OCI-LY3 (cell line): ENCODE results near the gene ARHGAP15.

Experiments
- H2AFZ ChIP-seq: fragments of 200-600, 300-600 bp; shearing (Covaris generic); 2 replicates; pipeline ENCODE4 v1.6.0; 2014; ENCODE audit warnings: antibody characterized with exemption, low read depth, low read length
- H3K27ac ChIP-seq: fragments of 200-600, 300-600 bp; sonication (generic); 2 replicates; pipeline ENCODE4 v1.5.1; 2014; ENCODE audit warnings: mild to moderate bottlenecking, low read length, moderate library complexity, mixed read lengths
- H3K27me3 ChIP-seq: fragments of 200-600, 300-600 bp; sonication (generic); 2 replicates; pipeline ENCODE4 v1.6.1; 2014; ENCODE audit warnings: low read depth, low read length, mixed read lengths
- H3K36me3 ChIP-seq: fragments of 200-600, 300-600 bp; sonication (generic); replicated peaks from 2 replicates; pipeline ENCODE3; 2014; ENCODE audit warnings: low read depth, low read length, mixed read lengths
- H3K4me1 ChIP-seq: fragments of 300-600, 200-600 bp; sonication (generic); 2 replicates; pipeline ENCODE4 v1.6.1; 2014; ENCODE audit warnings: low read length, mixed read lengths
- H3K4me2 ChIP-seq: fragments of 200-600, 300-600 bp; sonication (generic); 2 replicates; pipeline ENCODE4 v1.6.1; 2014; ENCODE audit warnings: low read length, mixed read lengths
- H3K4me3 ChIP-seq: fragments of 300-600, 200-600 bp; sonication (generic); 2 replicates; pipeline ENCODE4 v1.5.1; 2014; ENCODE audit warnings: antibody characterized with exemption, mild to moderate bottlenecking, low read length, moderate library complexity
- H3K79me2 ChIP-seq: fragments of 300-600, 200-600 bp; shearing (Covaris generic); 2 replicates; pipeline ENCODE4 v1.6.1; 2014; ENCODE audit warnings: mild to moderate bottlenecking, low read length, mixed read lengths
- H3K9ac ChIP-seq: fragments of 300-600, 200-600 bp; shearing (Covaris generic); 2 replicates; pipeline ENCODE4 v1.6.0; 2014; ENCODE audit warnings: mild to moderate bottlenecking, low read length, moderate library complexity
- H3K9me3 ChIP-seq: fragments of 200-600, 300-600 bp; shearing (Covaris generic); 2 replicates; pipeline ENCODE4 v1.6.1; 2014; ENCODE audit warnings: low read length, mixed read lengths; ENCODE audit not compliant: insufficient read depth
- H4K20me1 ChIP-seq: fragments of 200-600, 300-600 bp; sonication (generic); 2 replicates; pipeline ENCODE4 v1.6.1; 2016; ENCODE audit warnings: low read length, mixed read lengths; ENCODE audit not compliant: insufficient read depth
- EZH2phosphoT487 ChIP-seq: fragments of 200-600 bp; shearing (Covaris generic); IDR thresholded peaks from 2 replicates; pipeline ENCODE4 v1.6.1; 2018; ENCODE audit warnings: antibody characterized with exemption, mixed run types, low read depth
- TF ChIP-seq, protein P1 (sequence below): fragments of 200-600, 300-600 bp; sonication (generic); IDR thresholded peaks from 2 replicates; pipeline ENCODE4 v1.5.1; 2014; ENCODE audit warnings: antibody characterized with exemption, low read length, low read depth

Gene ARHGAP15

DNA sequence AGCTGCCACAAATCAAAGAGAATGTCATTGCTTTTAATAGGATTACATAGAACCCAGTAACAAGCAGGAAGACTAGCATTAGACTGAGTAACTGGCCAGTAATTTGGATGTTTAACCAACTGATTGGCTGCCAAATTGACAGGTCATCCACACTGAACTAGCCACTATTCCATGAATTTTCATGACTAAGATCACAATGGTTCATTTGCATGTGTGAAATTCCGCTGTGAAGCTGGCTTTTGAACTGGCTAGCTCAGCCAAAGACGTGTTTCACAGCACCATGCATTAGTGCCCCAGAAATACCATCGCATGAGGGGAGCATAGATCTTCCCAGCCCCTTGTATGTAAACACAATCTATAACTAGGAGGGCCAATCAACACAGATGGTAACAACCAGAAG, 649.8 kb downstream of the ARHGAP15 start:
- Histone ChIP-seq H2AFZ (no peak overlapping the region), H3K79me2 (no peaks in the 10 kb centered on the region), H3K27me3 (no peaks in the 10 kb centered on the region), H3K27ac (no peak overlapping the region), H3K4me1 (peaks cover 3% of the 10 kb centered on the region; the same call in 1 of the 2 replicates), H3K4me2 (no peak overlapping the region), H3K4me3 (no peak overlapping the region), H3K9ac (no peak overlapping the region), H3K36me3 (no peaks in the 10 kb centered on the region), H4K20me1 (no peaks in the 10 kb centered on the region), H3K9me3 (no peaks in the 10 kb centered on the region)
- TF ChIP-seq EZH2phosphoT487 = no peak
- TF ChIP-seq, protein P1, sequence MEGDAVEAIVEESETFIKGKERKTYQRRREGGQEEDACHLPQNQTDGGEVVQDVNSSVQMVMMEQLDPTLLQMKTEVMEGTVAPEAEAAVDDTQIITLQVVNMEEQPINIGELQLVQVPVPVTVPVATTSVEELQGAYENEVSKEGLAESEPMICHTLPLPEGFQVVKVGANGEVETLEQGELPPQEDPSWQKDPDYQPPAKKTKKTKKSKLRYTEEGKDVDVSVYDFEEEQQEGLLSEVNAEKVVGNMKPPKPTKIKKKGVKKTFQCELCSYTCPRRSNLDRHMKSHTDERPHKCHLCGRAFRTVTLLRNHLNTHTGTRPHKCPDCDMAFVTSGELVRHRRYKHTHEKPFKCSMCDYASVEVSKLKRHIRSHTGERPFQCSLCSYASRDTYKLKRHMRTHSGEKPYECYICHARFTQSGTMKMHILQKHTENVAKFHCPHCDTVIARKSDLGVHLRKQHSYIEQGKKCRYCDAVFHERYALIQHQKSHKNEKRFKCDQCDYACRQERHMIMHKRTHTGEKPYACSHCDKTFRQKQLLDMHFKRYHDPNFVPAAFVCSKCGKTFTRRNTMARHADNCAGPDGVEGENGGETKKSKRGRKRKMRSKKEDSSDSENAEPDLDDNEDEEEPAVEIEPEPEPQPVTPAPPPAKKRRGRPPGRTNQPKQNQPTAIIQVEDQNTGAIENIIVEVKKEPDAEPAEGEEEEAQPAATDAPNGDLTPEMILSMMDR = no peak

DNA sequence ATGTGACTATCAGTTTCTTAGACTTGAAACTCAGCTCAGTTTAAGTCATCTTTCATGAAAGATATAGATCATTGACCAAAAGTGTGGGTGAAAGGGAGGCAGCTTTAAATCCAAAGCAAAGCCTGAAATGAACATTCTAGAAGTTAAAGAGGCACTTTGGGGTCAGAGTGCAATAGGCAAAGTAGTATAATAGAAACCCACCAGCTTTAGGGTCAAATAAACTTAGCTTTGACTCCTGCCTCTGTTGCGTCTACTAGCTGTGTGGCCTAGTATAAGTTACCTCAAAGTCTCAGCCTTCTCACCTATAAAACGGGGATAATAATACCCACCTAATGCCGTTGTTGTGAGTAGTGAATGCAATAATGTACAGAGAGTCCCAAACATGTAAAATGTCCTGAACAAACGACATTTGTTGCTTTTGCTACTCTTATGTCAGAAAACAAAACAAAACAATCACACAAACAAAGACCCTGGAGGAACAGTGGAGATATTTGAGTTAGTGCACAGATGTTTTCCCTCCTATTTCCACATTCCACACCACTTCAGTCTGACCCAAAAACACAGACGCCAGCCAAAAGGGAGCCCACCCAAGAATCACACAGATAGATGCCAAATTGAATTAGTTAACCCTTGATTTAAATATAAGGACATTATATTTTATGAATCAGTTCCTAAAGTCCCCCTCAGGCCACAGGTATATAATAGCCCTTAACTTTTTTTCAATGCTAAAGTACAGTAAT, 657.0 kb downstream of the ARHGAP15 start:
- Histone ChIP-seq H4K20me1 (no peaks in the 10 kb centered on the region), H2AFZ (no peak overlapping the region), H3K9ac (no peak overlapping the region), H3K4me2 (no peak overlapping the region), H3K36me3 (no peaks in the 10 kb centered on the region), H3K9me3 (no peaks in the 10 kb centered on the region), H3K27ac (no peak overlapping the region), H3K4me3 (no peak overlapping the region), H3K79me2 (no peaks in the 10 kb centered on the region), H3K27me3 (no peaks in the 10 kb centered on the region), H3K4me1 (peaks cover 11% of the 10 kb centered on the region)
- TF ChIP-seq, protein P1 = no peak
- TF ChIP-seq EZH2phosphoT487 = no peak

- Histone ChIP-seq H3K36me3 (no peaks in the 10 kb centered on the region), H2AFZ (no peak overlapping the region), H3K4me2 (no peak overlapping the region), H3K9ac (no peak overlapping the region), H4K20me1 (no peaks in the 10 kb centered on the region), H3K4me1 (peaks cover 11% of the 10 kb centered on the region), H3K79me2 (no peaks in the 10 kb centered on the region), H3K9me3 (no peaks in the 10 kb centered on the region), H3K4me3 (no peak overlapping the region), H3K27me3 (no peaks in the 10 kb centered on the region), H3K27ac (no peak overlapping the region)
- TF ChIP-seq, protein P1 = no peak
- no peak for TF ChIP-seq EZH2phosphoT487
Observed at GRCh38 chr2:143787674-143788073, 658.5 kb downstream of the ARHGAP15 start.

DNA sequence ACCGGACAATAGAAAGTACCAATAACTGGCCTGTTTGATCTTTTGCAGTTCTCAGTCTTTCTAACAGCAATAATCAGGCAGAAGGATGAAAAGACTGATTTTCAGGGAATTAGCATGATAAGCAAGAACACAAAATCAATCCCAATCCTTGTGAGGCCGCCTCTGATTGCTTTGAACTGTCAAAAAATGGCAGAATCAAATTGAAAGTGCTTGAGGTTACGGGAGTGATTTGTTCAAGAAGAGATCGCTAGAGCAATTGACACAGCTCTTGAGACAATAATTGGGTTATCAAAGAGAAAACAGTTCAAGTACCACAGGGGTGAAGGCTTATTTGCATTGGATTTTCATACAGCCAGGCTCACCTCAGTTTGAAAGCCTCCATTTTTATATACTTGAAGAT, 663.4 kb downstream of the ARHGAP15 start:
- Histone ChIP-seq H3K4me2 (no peak overlapping the region), H3K9me3 (no peaks in the 10 kb centered on the region), H3K4me3 (no peak overlapping the region), H3K79me2 (no peaks in the 10 kb centered on the region), H4K20me1 (no peaks in the 10 kb centered on the region), H2AFZ (no peak overlapping the region), H3K9ac (no peak overlapping the region), H3K27ac (no peak overlapping the region), H3K27me3 (no peaks in the 10 kb centered on the region), H3K4me1 (peaks cover 5% of the 10 kb centered on the region), H3K36me3 (no peaks in the 10 kb centered on the region)
- TF ChIP-seq, protein P1 = no peak
- TF ChIP-seq EZH2phosphoT487 = no peak
